Tongue (tissue), 2 donors: ENCODE data around the gene PPCS. TPM values are rescaled to one million over a fixed set of nuclear protein-coding genes. Genes with fewer than 3 reads are reported as not detected.
"Not testable (repeated sequence)": the region's sequence is repeated elsewhere in the genome, so short reads cannot be mapped to it uniquely, and the experiment has no call there.

ENCODE experiments used
- DNase-seq: peaks from one replicate; pipeline ENCODE4 v3.0.0-alpha.2; 2015
- total RNA-seq: library from RNA; depleted of rRNA; stranded (reverse); fragments of >200 nt; gene quantifications from one replicate; pipeline ENCODE4 v1.2.3, GENCODE V29; 2014

The PPCS gene
- total RNA-seq, 1 donor from 2014 or later = 25.5 TPM

DNA sequence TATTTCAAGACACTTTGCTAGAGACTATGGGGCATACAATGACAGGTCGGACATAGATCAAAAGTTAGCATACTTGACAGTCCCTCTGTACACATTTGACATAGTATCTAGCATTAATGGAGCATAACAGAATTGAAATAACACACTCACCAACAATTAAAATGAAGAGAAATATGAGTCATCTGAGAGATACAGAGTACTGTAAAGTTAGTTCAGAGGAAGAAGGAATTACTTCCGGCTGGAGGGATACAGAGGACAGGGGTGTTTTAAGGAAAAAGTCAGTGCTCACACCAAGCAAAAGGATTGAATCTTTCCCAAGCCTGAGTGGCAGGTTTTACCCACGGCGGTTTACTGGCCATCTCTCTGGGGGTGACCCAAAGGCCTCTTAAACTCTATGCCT, 3.0 kb upstream of the PPCS start:
- no peak for DNase-seq

DNA sequence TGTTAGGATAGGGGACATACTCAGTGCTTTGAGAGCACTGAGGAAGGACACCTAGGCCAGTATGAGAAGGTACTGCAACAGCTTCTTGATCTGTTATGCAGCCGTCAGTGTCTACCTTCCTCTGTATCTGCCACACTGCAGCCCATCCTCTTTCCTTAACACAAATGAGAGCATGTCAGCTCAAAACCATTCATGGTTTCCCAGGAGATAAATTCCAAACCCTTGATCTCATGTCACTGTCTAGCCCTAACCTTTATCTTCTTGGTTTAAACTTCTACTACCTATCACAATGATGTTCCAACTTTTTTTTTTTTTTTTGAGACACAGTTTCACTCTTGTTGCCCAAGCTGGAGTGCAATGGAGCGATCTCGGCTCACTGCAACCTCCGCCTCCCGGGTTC, 1.9 kb upstream of the PPCS start:
- no peak for DNase-seq

DNA sequence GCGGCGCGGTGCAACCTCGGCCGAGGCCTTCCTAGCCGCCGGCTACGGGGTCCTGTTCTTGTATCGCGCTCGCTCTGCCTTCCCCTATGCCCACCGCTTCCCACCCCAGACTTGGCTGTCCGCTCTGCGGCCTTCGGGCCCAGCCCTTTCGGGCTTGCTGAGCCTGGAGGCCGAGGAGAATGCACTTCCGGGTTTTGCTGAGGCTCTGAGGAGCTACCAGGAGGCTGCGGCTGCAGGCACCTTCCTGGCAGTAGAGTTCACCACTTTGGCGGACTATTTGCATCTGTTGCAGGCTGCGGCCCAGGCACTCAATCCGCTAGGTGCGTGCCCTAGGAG, 379 bp downstream of the PPCS start:
- peak; percentile 57 for DNase-seq

DNA sequence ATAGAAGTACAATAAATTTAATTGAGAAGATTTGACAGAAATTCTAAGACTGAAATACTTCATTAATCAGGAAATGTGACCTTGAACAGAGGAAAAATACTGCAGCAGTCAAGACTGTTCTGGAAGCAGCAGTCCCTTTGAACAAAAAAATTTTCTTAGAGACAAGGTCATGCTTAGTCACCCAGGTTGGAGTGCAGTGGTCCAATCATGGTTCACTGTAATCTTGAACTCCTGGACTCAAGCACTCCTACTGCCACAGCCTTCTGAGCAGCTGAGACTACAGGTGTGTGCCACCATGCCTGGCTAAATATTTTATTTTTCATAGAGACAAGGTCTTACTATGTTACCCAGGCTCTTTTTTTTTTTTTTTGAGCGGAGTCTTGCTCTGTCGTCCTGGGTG, 4.9 kb downstream of the PPCS start:
- DNase-seq = no peak

DNA sequence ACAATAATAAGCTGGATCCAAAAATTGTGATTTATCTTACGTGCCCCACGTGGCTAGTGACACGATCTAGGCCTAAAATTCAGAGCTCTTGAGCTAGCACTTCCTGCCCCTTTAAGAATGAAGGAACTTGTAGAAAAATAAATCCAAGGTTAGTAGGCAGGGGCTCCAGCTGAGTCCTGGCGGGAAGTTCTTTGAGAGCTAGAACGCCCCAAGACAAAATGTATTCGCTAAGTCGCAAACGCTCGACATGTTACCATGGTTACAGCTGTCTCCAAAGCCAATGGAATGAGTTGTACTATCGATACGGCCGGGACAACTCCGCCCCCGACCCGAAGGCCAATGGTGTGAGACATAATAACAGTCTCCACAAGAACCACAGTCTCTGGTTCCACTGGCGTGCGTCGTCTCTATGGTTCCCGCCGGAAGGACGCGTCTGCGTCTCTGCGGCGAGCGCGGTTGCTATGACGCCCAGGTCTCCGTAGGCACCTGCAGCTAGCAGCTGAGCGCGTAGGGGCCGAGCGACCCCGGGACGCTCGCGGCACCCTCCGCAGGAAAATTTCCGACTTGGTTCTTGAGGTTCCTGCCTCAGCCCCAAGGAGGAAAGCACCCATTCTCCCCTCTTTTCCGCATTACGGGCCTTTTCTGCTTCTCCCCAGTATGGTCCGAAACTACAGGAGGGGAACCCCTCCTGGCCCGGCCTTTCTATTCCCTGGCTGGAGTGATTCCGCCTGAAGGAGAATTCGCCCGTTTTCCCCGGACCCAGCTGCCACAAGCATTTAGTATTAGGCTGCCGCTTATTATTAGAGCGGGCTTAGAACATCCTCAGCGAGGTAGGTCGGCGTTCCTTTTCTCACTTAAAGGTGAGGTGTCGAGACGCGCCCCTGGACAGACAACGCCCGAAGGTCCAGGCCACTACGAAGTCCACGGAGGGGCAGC, 6.8 kb downstream of the PPCS start, which contains the start of gene CCDC30:
Gene CCDC30, plus strand, starts transcription at position 459 of the 936 bp plus-strand sequence. CDS start 17,266 bp downstream, outside the sequence.
- DNase-seq = peak; percentile 98

DNA sequence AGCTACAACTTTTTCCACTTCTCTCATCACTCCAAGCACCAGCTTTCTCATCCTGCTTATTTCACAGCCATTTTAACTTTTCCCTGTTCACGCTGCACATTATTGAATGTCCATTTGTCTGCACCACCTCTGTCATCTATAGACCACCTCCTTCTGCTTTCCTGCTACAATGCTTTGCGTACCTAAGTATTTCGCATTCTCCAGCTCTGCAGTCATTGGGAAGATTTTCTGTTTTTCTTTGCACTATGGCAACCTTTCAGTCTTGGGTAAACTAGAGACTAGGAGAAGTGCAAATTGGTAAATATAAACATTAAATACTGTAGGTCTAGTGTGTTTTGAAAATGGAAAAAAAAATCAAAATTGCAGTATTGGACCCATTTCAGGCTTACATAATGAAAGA, 7.6 kb downstream of the PPCS start:
- DNase-seq = no peak

DNA sequence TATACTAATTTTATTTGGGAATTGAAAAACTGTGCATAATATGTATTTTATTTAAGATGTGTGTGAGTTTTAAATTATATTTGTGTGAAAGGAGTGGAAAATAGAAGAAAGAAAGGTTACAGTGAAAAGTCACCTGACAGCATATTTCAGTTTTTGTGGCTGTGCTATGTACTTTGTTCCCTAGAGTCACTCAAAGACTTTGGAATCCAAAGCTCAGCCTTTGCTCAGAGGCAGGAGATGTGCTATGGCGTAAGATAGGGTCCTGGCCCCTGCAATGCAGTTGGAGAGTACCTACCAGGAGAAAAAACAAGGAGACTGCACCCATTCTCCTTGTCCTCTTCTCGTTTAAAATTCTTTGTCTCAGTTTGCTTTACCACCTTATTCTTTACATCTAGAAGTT, 9.7 kb downstream of the PPCS start:
- no peak for DNase-seq

DNA sequence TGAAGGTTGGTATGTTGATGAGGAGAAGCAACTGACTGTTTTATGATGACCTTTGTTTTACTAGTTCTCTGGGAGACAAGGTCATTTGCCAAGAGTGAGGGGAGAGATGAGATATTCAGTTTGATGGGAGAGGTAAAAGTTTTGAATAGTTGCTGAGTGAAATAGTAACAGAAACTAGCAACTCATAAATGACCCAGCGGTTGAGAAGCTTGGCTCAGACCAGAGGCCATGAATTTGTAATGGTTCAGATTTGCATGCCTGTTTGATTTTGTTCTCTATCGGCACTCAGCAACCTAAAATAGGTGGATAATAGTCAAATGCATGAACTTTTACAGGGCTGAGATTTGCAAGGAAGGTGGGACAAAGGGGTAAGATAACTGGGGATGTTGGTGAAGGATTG, 13.4 kb downstream of the PPCS start:
- no peak for DNase-seq

DNA sequence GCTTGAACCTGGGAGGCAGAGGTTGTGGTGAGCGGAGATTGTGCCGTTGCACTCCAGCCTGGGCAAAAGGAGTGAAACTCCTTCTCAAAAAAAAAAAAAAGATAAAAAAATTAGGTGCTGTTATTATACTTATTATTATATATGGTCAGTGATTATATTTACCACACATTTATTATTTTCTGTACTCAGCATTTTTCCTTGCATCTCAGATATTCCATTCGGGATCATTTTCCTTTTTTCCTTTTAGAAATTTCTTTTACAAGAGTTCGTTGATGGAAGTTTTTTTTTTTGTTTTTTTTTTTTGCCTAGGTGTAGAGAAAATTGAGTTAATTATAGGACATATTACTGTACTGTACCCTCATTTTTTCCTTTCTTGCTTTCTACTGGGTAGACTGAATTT, 20.3 kb downstream of the PPCS start:
- DNase-seq = no peak

DNA sequence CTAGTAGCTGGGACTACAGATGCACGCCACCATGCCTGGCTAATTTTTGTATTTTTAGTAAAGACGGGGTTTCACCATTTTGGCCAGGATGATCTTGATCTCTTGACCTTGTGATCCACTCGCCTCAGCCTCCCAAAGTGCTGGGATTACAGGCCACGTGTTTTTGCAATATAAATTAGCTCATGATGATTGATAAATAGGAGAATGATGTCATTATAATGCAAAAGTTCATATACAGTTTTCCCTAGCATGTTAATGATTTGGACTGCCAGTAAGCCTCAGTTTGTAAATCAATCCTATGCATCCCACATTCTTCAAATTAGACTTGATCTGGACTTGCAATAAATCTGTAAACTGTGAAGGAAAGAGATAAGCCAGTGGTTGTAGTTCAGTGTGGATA, 21.0 kb downstream of the PPCS start:
- not testable (repeated sequence) for DNase-seq

DNA sequence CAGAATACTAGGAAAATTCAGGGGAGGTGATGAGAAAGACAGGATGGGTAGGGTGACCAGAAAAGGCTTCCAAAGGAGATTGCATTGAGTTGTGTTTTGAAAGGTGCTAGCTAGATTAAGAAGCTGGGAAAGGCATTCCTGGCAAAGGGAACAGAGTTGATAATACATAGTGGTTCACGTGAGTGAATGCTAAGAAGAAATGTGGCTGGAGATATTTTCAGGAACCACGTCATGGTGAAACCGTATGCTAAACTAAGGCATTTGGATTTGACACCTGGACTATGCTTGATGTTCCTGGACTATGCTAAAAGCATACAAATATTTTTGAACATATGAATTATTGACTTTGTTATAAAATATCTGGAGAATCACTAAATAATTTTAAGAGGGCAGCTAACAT, 21.4 kb downstream of the PPCS start:
- DNase-seq = no peak

DNA sequence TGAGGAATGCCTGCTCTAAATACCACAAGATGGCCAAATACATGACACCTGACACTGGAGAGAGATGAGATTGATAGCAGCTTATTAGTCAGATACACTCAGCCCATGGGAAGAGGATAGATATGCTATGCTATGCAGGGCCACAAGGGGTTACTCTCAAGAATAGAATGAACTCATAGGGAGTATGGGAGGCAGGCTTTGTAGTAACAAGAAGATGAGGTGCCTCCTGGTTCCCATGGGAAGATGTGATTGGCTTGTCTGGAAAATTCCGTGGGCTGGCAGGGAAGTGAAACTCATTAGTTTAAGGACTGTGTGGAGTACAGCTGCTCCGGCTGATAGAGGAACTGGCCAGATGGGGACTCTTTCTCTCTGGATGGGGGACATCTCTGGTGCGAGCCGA, 23.3 kb downstream of the PPCS start:
- DNase-seq = no peak

DNA sequence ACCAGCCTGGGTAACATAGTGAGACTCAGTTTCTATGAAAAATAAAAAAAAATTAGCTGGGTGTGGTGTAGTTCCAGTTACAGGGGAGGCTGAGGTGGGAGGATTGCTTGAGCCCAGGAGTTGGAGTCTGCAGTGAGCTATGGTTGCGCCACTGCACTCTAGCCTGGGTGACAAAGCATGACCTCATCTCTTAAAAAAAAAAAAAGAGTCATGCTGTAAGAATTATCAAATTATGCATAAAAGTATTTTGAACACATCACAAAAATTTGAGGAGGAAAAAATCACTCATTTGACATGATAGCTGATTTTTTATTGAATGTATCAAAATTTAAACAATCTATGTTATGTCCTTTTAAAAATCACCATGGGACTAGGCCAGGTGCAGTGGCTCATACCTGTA, 24.6 kb downstream of the PPCS start:
- no peak for DNase-seq

DNA sequence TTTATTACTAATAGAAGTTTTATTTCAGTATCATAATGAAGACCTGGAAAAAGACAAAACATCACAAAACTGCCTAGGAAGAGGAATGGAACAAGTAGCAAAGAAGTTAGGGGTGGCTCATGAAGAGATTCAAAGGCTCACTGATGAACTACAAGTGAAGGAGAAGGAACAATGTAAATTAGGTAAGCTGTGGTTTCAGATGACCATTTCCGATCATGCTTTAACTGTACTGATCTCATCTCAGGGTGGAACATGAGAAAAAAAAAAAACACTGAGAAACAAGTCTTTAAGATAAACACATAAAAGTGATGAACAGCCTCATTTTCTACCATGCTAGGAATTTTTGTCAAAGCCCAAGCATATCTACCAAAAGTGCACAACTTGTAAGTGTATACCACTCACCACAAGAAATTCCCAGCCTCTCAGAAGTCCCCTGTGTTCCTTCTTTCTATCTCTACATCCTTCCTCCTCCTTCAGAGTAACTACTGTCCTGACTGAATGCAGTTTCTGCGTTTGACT, 26.4 kb downstream of the PPCS start:
- no peak for DNase-seq

DNA sequence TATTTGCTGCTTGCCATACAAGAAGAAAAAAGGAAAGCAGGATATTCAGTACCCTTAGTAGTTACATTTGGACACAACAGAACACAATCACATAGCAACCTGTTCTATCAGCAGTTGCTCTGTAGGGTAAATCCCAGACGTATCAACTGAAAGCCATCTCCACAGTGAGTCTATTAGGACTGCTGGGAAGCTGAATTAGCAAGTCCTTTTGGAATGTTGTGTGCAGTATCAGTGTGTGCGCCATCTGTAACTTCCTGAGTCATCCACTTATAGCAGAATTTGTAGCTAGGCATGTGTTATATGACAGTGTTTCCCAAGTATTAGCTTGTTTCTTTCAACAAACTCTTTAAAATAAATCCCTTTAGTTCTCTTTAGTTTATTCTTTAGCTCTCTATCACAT, 28.0 kb downstream of the PPCS start:
- peak; percentile 67 for DNase-seq

DNA sequence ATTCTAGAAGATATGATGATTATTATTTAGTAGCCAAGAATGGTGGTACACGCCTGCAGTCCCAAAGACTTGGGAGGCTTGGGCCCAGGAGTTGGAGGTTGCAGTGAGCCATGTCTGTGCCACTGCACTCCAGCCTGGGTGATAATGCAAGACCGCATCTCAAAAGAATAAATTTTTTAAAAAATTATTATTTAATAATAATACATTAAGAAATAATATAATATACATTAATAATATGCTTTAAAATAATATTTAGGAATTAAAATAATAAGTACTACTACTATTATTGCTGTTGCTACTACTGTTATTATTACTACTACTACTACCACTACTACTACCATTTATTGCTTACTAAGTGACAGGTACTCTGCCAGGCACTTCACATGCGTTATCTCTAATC, 33.9 kb downstream of the PPCS start:
- DNase-seq = no peak

DNA sequence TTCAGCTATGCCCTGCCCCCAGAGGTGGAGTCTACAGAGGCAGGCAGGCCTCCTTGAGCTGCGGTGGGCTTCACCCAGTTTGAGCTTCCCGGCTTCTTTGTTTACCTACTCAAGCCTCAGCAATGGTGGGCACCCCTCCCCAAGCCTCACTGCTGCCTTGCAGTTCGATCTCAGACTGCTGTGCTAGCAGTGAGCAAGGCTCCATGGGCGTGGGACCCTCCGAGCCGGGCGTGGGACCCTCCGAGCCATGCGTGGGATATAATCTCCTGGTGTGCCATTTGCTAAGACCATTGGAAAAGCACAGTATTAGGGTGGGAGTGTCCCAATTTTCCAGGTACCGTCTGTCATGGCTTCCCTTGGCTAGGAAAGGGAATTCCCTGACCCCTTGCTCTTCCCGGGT, 45.7 kb downstream of the PPCS start:
- DNase-seq = not testable (repeated sequence)

DNA sequence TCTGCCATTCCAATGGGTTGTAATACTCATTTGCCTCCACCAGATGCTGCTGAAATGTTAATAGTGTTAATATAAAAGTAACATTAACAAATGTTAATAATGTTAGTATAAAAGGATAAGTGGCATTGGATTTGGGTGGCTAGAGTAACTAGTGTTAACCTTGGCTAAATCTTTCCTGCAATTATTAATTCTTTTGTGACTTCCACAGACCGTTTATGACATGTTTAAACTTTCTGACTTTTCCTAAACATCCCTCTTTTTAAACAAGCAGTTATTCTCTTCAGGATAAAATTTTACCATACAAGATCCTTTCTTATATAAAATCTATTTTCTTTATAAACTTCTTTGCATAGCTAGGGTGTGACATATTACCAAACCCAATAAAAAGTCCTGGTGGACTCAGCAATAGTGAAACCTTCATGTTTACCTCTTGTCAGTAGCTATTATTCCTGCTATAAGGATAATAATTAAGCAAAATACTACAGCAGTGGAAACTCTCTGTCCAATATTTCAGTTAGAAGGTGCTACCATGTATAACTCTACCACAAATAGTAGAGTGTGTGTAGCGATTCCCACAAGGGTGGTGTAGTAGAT, 48.3 kb downstream of the PPCS start:
- no peak for DNase-seq

DNA sequence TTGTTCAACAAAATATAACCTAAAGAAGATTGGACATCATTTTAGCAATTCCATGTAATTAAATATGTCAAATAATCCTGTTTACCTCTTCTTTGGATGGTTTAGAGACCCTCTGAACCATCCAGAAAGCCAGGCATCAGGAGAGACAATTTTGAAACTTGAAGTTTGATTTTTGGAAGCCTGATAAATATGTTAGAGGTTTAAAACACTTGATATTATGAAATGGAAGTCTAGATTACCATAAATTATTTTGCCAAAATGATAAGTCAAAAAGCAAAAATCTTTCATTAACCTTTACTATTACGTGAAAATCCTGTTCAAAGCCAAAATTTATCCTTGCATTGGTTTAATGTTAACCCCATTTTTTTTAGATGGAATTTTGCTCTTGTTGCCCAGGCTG, 50.2 kb downstream of the PPCS start:
- no peak for DNase-seq
